HepG2 (cell line): ENCODE measurements around the gene EIF4G2. TPM values are rescaled to one million over a fixed set of nuclear protein-coding genes. Genes with fewer than 3 reads are reported as not detected.

Experiments
- ATAC-seq: fragments of 200-7000 bp; cut with Tn5 transposase; 3 replicates; pipeline ENCODE4 v1.9.1; 2020; ENCODE audit warnings: mild to moderate bottlenecking, moderate library complexity
- BruUV-seq: library from RNA; stranded (reverse); fragments of 400-500 nt; replicated peaks from 2 replicates; lab custom pipeline; 2021; lab: Mats Ljungman, UMichigan
- CTCF ChIA-PET: fragments of 300-600 bp; formaldehyde crosslinking; extraction: SDS; loops from one replicate; lab custom pipeline; 2021; ENCODE audit warnings: low total read pairs, inconsistent platforms, low intra/inter-chr PET ratio; lab: Yijun Ruan, JAX
- POLR2A ChIA-PET: fragments of 350-600 bp; sonication (Branson Sonifier 250); formaldehyde crosslinking; loops from one replicate; lab custom pipeline; 2020; ENCODE audit warnings: antibody characterized with exemption, inconsistent platforms; lab: Yijun Ruan, JAX
- DNase-seq: peaks from one replicate; pipeline ENCODE4 v3.0.0-alpha.2; 2015; ENCODE audit warnings: low spot score
- FAIRE-seq: peaks from 3 replicates; lab custom pipeline; 2011; peaks lifted over from hg19 to GRCh38; lab: Jason Lieb, UNC
- H2AFZ ChIP-seq: one replicate; pipeline ENCODE4 v1.6.1; 2011; ENCODE audit warnings: low read length, inconsistent platforms
- H3K27ac ChIP-seq: fragments of 300-600 bp; 3 replicates; pipeline ENCODE4 v1.8.0; 2011; ENCODE audit warnings: mixed run types, mild to moderate bottlenecking, mixed read lengths, low read length, inconsistent platforms; ENCODE audit not compliant: insufficient read depth; ENCODE audit errors: extremely low read length
- H3K27me3 ChIP-seq, 2 experiments: fragments of 200-600 bp in 1 of 2; 2 replicates in 1 of 2; 3 replicates in 1 of 2; pipeline versions ENCODE4 v1.6.0 to v1.8.0; 2011; ENCODE audit warnings: low read length in 2 of 2, mild to moderate bottlenecking in 2 of 2, moderate library complexity in 2 of 2, inconsistent platforms in 1 of 2; ENCODE audit not compliant: insufficient read depth in 2 of 2, control insufficient read depth in 1 of 2
- H3K36me3 ChIP-seq, 2 experiments: fragments of 200-600 bp in 1 of 2; replicated peaks in 1 of 2; 2 replicates in 1 of 2; 3 replicates in 1 of 2; pipeline versions ENCODE4 v1.5.1 to v1.8.0; 2011; ENCODE audit warnings: low read length in 2 of 2, inconsistent platforms in 1 of 2; ENCODE audit not compliant: insufficient read depth in 2 of 2, control insufficient read depth in 1 of 2
- H3K4me1 ChIP-seq: 2 replicates; pipeline ENCODE4 v1.5.1; 2012; ENCODE audit warnings: low read length, inconsistent platforms; ENCODE audit not compliant: insufficient read depth
- H3K4me2 ChIP-seq: 2 replicates; pipeline ENCODE4 v1.6.0; 2011; ENCODE audit warnings: low read depth, low read length, inconsistent platforms
- H3K4me3 ChIP-seq, 3 experiments: fragments of 200-600 bp in 1 of 3; sonication (generic), shearing (Covaris generic) in 1 of 3; replicated peaks in 1 of 3; 2 replicates each; pipeline ENCODE4 v1.5.1; 2011 to 2016; ENCODE audit warnings: low read length in 3 of 3, inconsistent platforms in 2 of 3, low read depth in 2 of 3, mild to moderate bottlenecking in 2 of 3, control low read depth in 1 of 3, mixed read lengths in 1 of 3; ENCODE audit not compliant: insufficient read depth in 1 of 3
- H3K79me2 ChIP-seq: one replicate; pipeline ENCODE4 v1.6.1; 2011; ENCODE audit warnings: low read length, inconsistent platforms; ENCODE audit not compliant: insufficient read depth
- H3K9ac ChIP-seq: 2 replicates; pipeline ENCODE4 v1.6.0; 2011; ENCODE audit warnings: mild to moderate bottlenecking, low read depth, low read length, inconsistent platforms; ENCODE audit not compliant: insufficient read depth
- H3K9me3 ChIP-seq: 2 replicates; pipeline ENCODE4 v1.5.1; 2012; ENCODE audit warnings: mild to moderate bottlenecking, low read length
- H4K20me1 ChIP-seq: 2 replicates; pipeline ENCODE4 v1.6.0; 2011; ENCODE audit warnings: inconsistent platforms, mild to moderate bottlenecking, low read length, moderate library complexity; ENCODE audit not compliant: insufficient read depth
- ATF7 ChIP-seq, 2 experiments: fragments of 450-650 bp in 1 of 2; sonication (generic) in 1 of 2; formaldehyde crosslinking in 1 of 2; IDR thresholded peaks; 2 replicates each; pipeline versions ENCODE4 v1.4.0 to v1.6.1; 2016 to 2020; ENCODE audit warnings: antibody characterized with exemption in 1 of 2, mild to moderate bottlenecking in 1 of 2, missing genetic modification reagents in 1 of 2
- BATF2 ChIP-seq: sonication (generic); formaldehyde crosslinking; IDR thresholded peaks from 2 replicates; pipeline ENCODE4 v1.8.0; 2022; ENCODE audit warnings: mild to moderate bottlenecking, missing genetic modification reagents, moderate library complexity
- CBX1 ChIP-seq: IDR thresholded peaks from one replicate; pipeline ENCODE4 v1.6.1; 2016; ENCODE audit warnings: antibody characterized with exemption, low read depth
- CC2D1A ChIP-seq: sonication (generic); formaldehyde crosslinking; IDR thresholded peaks from 2 replicates; pipeline ENCODE4 v1.8.1; 2023; ENCODE audit warnings: mild to moderate bottlenecking, missing genetic modification reagents
- FOSL2 ChIP-seq: sonication (generic); formaldehyde crosslinking; IDR thresholded peaks from 2 replicates; pipeline ENCODE4 v1.4.0; 2020; ENCODE audit warnings: missing genetic modification reagents
- FOXK1 ChIP-seq: sonication (generic); formaldehyde crosslinking; IDR thresholded peaks from 2 replicates; pipeline ENCODE4 v1.4.0; 2020; ENCODE audit warnings: low read depth, missing genetic modification reagents, borderline replicate concordance
- HOXA5 ChIP-seq: sonication (generic); formaldehyde crosslinking; IDR thresholded peaks from 2 replicates; pipeline ENCODE4 v1.4.0; 2020; ENCODE audit warnings: missing genetic modification reagents
- IRX3 ChIP-seq: sonication (generic); formaldehyde crosslinking; IDR thresholded peaks from 2 replicates; pipeline ENCODE4 v1.8.1; 2023; ENCODE audit warnings: mild to moderate bottlenecking, low read depth, missing genetic modification reagents, borderline replicate concordance
- NBN ChIP-seq: fragments of 450-650 bp; conservative IDR thresholded peaks from 2 replicates; pipeline ENCODE4 v1.6.1; 2017
- ONECUT2 ChIP-seq: sonication (generic); formaldehyde crosslinking; IDR thresholded peaks from 2 replicates; pipeline ENCODE4 v1.4.0; 2020; ENCODE audit warnings: missing genetic modification reagents
- PLRG1 ChIP-seq: fragments of 450-650 bp; conservative IDR thresholded peaks from 2 replicates; pipeline ENCODE4 v1.6.1; 2016
- RAD21 ChIP-seq: fragments of 450-650 bp; formaldehyde crosslinking; IDR thresholded peaks from 2 replicates; pipeline ENCODE4 v1.5.0; 2020; ENCODE audit warnings: mild to moderate bottlenecking
- RFXAP ChIP-seq: sonication (generic); formaldehyde crosslinking; IDR thresholded peaks from 2 replicates; pipeline ENCODE4 v1.4.0; 2020; ENCODE audit warnings: missing genetic modification reagents, borderline replicate concordance
- SNAPC4 ChIP-seq: sonication (generic); formaldehyde crosslinking; IDR thresholded peaks from 2 replicates; pipeline ENCODE4 v1.4.0; 2020; ENCODE audit warnings: mild to moderate bottlenecking, missing genetic modification reagents
- ZFP37 ChIP-seq: sonication (generic); formaldehyde crosslinking; IDR thresholded peaks from 2 replicates; pipeline ENCODE4 v1.4.0; 2020; ENCODE audit warnings: missing genetic modification reagents, borderline replicate concordance
- ZNF282 ChIP-seq: fragments of 450-650 bp; IDR thresholded peaks from 2 replicates; pipeline ENCODE4 v1.6.1; 2018; ENCODE audit not compliant: partially characterized antibody
- ZNF747 ChIP-seq: sonication (generic); formaldehyde crosslinking; IDR thresholded peaks from 2 replicates; pipeline ENCODE4 v1.8.1; 2023; ENCODE audit warnings: missing genetic modification reagents, mild to moderate bottlenecking, borderline replicate concordance
- ZNF776 ChIP-seq: sonication (generic); formaldehyde crosslinking; IDR thresholded peaks from 2 replicates; pipeline ENCODE4 v1.4.0; 2020; ENCODE audit warnings: mild to moderate bottlenecking, missing genetic modification reagents
- WGBS: methylation state at CpG from one replicate; pipeline ENCODE4 v1.1.6; 2017; ENCODE audit warnings: low lambda C conversion rate; 5-methylcytosine and 5-hydroxymethylcytosine counted together
- in situ Hi-C: cut with HindIII; loops from 2 replicates; pipeline ENCODE4 v1.10.0; 2017; ENCODE audit warnings: low pct_unique_long_range_greater_than_20kb; ENCODE audit not compliant: extremely low pct_ligation_motif_present
- intact Hi-C: fragments of 100-400 bp; cut with micrococcal nuclease; formaldehyde crosslinking; loops from one replicate; pipeline ENCODE4 v1.10.0; 2022; ENCODE audit not compliant: unreplicated experiment
- polyA plus RNA-seq, 8 experiments: library from polyadenylated mRNA; depleted of rRNA in 3 of 8; stranded (reverse) in 7 of 8; unstranded in 1 of 8; fragments of >200 nt; fragmentation: Illumina TruSeq in 4 of 8; extraction: Trizol in 4 of 8; gene quantifications; 2 replicates each; pipeline versions ENCODE4 v1.2.1 to v1.2.3, GENCODE V29; 2011 to 2016; ENCODE audit warnings: low read depth in 4 of 8, missing spikeins in 1 of 8, mixed read lengths in 1 of 8; ENCODE audit not compliant: insufficient read depth in 1 of 8
- total RNA-seq, 5 experiments: library from RNA; depleted of rRNA; stranded (reverse); fragments of >200 nt; fragmentation: Illumina TruSeq; extraction: Trizol; gene quantifications; 2 replicates each; pipeline ENCODE4 v1.2.3, GENCODE V29; 2016; ENCODE audit warnings: low read depth in 1 of 5
- TF ChIP-seq, protein P1 (sequence below): sonication (generic); formaldehyde crosslinking; IDR thresholded peaks from 2 replicates; pipeline ENCODE4 v1.5.1; 2020; ENCODE audit warnings: missing genetic modification reagents, mild to moderate bottlenecking, borderline replicate concordance

Gene EIF4G2
- total and polyA plus RNA-seq, 2 of the 13 experiments (the other 11 are each of a cell fraction or from before 2014, with no cell fraction given): 362 to 546 TPM

GRCh38 chr11:10779086-10779485 is 29.6 kb downstream of the EIF4G2 start:
- no peak overlapping the region for H3K4me2 ChIP-seq
- BruUV-seq: no TSS peak
- TF ChIP-seq BATF2 (CRISPR knock-in tag): no peak
- TF ChIP-seq CBX1: no peak
- no peak for TF ChIP-seq IRX3 (CRISPR knock-in tag)
- TF ChIP-seq, protein P1, sequence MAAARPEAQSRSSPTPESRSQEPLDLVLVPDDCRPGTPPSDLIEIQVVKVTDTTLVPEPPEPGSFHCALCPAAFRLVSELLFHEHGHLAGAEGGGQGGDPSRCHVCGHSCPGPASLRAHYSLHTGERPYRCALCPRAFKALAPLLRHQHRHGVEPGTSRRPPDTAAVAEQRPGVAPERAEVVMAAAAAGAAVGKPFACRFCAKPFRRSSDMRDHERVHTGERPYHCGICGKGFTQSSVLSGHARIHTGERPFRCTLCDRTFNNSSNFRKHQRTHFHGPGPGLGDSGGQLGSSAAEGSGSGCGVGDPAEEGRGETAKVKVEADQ (CRISPR knock-in tag): no peak
- no peak for TF ChIP-seq RAD21 (CRISPR knock-in tag)
- no peak for TF ChIP-seq ONECUT2 (CRISPR knock-in tag)
- no peak for TF ChIP-seq ZFP37 (CRISPR knock-in tag)
- TF ChIP-seq HOXA5 (CRISPR knock-in tag): no peak
- no peak for TF ChIP-seq FOSL2
- no peak for TF ChIP-seq FOXK1
- no peak for TF ChIP-seq PLRG1
- TF ChIP-seq SNAPC4 (CRISPR knock-in tag): no peak
- no peak for TF ChIP-seq ATF7 (IDR thresholded peaks at IDR 0.05)
- TF ChIP-seq ATF7 (CRISPR knock-in tag; IDR thresholded peaks at IDR 0.05): no peak
- no peak for TF ChIP-seq ZNF282
- no peak for TF ChIP-seq RFXAP (CRISPR knock-in tag)
- no peak for TF ChIP-seq ZNF776 (CRISPR knock-in tag)
- TF ChIP-seq CC2D1A (CRISPR knock-in tag): no peak
- no peak for TF ChIP-seq ZNF747
- TF ChIP-seq NBN: no peak

More at GRCh38 chr11:10779086-10779485, 29.6 kb downstream of the EIF4G2 start:
- Histone ChIP-seq H3K4me3 (no peak overlapping the region), H3K27me3 (no peaks in the 10 kb centered on the region), H2AFZ (no peak overlapping the region), H3K36me3 (peaks cover 12 to 25% of the 10 kb centered on the region in 2 experiments), H3K4me1 (peaks cover 17% of the 10 kb centered on the region), H3K9me3 (no peaks in the 10 kb centered on the region), H3K9ac (no peak overlapping the region), H3K79me2 (no peaks in the 10 kb centered on the region), H4K20me1 (no peaks in the 10 kb centered on the region), H3K27ac (no peak overlapping the region)
- CTCF ChIA-PET: no interaction called here
- intact Hi-C loops: no loop called here
- POLR2A ChIA-PET: no interaction called here
- 87% methylated on average over 1 of the region's 1 CpG for WGBS
- DNase-seq: no peak
- FAIRE-seq: no peak
- no peak for ATAC-seq
- in situ Hi-C loops: loop anchor here (10.0 kb wide), 1 partner anchor 1016 kb away; no protein-coding TSS in a partner anchor
